HG03025 (cell line): ENCODE measurements around the gene CGB2.
"Not testable (repeated sequence)": the region's sequence is repeated elsewhere in the genome, so short reads cannot be mapped to it uniquely, and the experiment has no call there.

Source experiments
- ATAC-seq: cut with Tn5 transposase; IDR thresholded peaks from one replicate; pipeline ENCODE4 v1.9.1; 2021; ENCODE audit warnings: mild to moderate bottlenecking, moderate library complexity; ENCODE audit not compliant: unreplicated experiment, low FRiP score

Gene CGB2

GRCh38 chr19:49030323-49030722 is 1.4 kb upstream of the CGB2 start:
- ATAC-seq, result not testable (repeated sequence)

GRCh38 chr19:49036815-49037214 is 5.1 kb downstream of the CGB2 start, which contains the start of gene CGB1:
CGB1 (minus strand) TSS chr19:49036895; CDS start chr19:49036711, 184 bp downstream.
- not testable (repeated sequence) for ATAC-seq

- ATAC-seq, result not testable (repeated sequence)
Measured at GRCh38 chr19:49038111-49038510, 6.4 kb downstream of the CGB2 start.

GRCh38 chr19:49038557-49039276 is 7.0 kb downstream of the CGB2 start:
- not testable (repeated sequence) for ATAC-seq

GRCh38 chr19:49039736-49040135 is 8.0 kb downstream of the CGB2 start:
- not testable (repeated sequence) for ATAC-seq

GRCh38 chr19:49042177-49042576 is 10.5 kb downstream of the CGB2 start:
- ATAC-seq, result no peak

- ATAC-seq, result not testable (repeated sequence)
Measured at GRCh38 chr19:49042666-49043065, 11.0 kb downstream of the CGB2 start.

- not testable (repeated sequence) for ATAC-seq
Measured at GRCh38 chr19:49043548-49043947, 11.9 kb downstream of the CGB2 start, which contains the start of gene CGB5. CGB5 (plus strand) TSS chr19:49043848; CDS start chr19:49044210, 362 bp downstream.

GRCh38 chr19:49049011-49049410 is 17.3 kb downstream of the CGB2 start, which contains the start of gene CGB8:
CGB8 (minus strand) TSS chr19:49049111; CDS start chr19:49048739, 372 bp downstream.
- not testable (repeated sequence) for ATAC-seq

- not testable (repeated sequence) for ATAC-seq
Measured at GRCh38 chr19:49049834-49050233, 18.1 kb downstream of the CGB2 start.

GRCh38 chr19:49050376-49051033 is 18.8 kb downstream of the CGB2 start:
- ATAC-seq, result not testable (repeated sequence)

- no peak for ATAC-seq
Measured at GRCh38 chr19:49056101-49056901, 24.6 kb downstream of the CGB2 start.

GRCh38 chr19:49056902-49057596 is 25.4 kb downstream of the CGB2 start:
- not testable (repeated sequence) for ATAC-seq

- ATAC-seq, result no peak
Measured at GRCh38 chr19:49057636-49058234, 26.0 kb downstream of the CGB2 start, which contains the start of gene CGB7. CGB7 (minus strand) TSS chr19:49057749; CDS start chr19:49055375, 2,374 bp downstream.

- no peak for ATAC-seq
Measured at GRCh38 chr19:49058562-49058961, 26.9 kb downstream of the CGB2 start.

- no peak for ATAC-seq
Measured at GRCh38 chr19:49059053-49059452, 27.4 kb downstream of the CGB2 start.

GRCh38 chr19:49061000-49061399 is 29.3 kb downstream of the CGB2 start:
- no peak for ATAC-seq

GRCh38 chr19:49061445-49061844 is 29.8 kb downstream of the CGB2 start:
- no peak for ATAC-seq

GRCh38 chr19:49064029-49064629 is 32.4 kb downstream of the CGB2 start:
- ATAC-seq, result no peak
